ENCODE measurements around the gene LRIT2. TPM values are rescaled to one million over a fixed set of nuclear protein-coding genes. Genes with fewer than 3 reads are reported as not detected.

Gene LRIT2
- total RNA-seq, 1 experiment from 2014 or later, result not detected

GRCh38 chr10:84238909-84239308 is 13.6 kb upstream of the LRIT2 start:
- Mint-ChIP-seq H3K36me3 (no peaks in the 10 kb centered on the region), H3K9me3 (no peaks in the 10 kb centered on the region), H3K4me1 (0 out of 2 replicates have a peak, but pooled peaks cover 4% of the 10 kb centered on the region), H3K27me3 (ENCODE audit: low read depth) (peaks cover 27% of the 10 kb centered on the region), H3K27ac (no peak overlapping the region), H3K4me3 (no peak overlapping the region)
- ATAC-seq, result no peak
- ChIA-PET POLR2A (no interaction called here), CTCF (interaction anchor here (0.8 to 2.7 kb wide), 5 partner anchors 9 to 310 kb away, joined by 3 to 14 read pairs (median 5); no protein-coding TSS in a partner anchor)
- no peak for DNase-seq (ENCODE audit: low spot score)
- TF ChIP-seq ATF1 (CRISPR knock-in tag; IDR thresholded peaks at IDR 0.05) (no peak), ZNF232 (CRISPR knock-in tag; IDR thresholded peaks at IDR 0.05) (no peak), IRF2 (CRISPR knock-in tag; IDR thresholded peaks at IDR 0.05; ENCODE audit: borderline replicate concordance, low read depth) (no peak), TEAD1 (CRISPR knock-in tag; IDR thresholded peaks at IDR 0.05) (no peak), ZNF219 (CRISPR knock-in tag; IDR thresholded peaks at IDR 0.05; ENCODE audit: borderline replicate concordance) (no peak), ZNF263 (CRISPR knock-in tag; IDR thresholded peaks at IDR 0.05; ENCODE audit: low read depth) (no peak), HMGA2 (CRISPR knock-in tag; IDR thresholded peaks at IDR 0.05) (no peak), FOXP1 (CRISPR knock-in tag; IDR thresholded peaks at IDR 0.05; ENCODE audit: borderline replicate concordance) (no peak), SMAD4 (CRISPR knock-in tag; IDR thresholded peaks at IDR 0.05) (no peak), ESRRA (CRISPR knock-in tag; IDR thresholded peaks at IDR 0.05; ENCODE audit: borderline replicate concordance) (no peak), FOXJ3 (CRISPR knock-in tag; IDR thresholded peaks at IDR 0.05; ENCODE audit: borderline replicate concordance) (no peak), MAX (CRISPR knock-in tag; IDR thresholded peaks at IDR 0.05) (no peak), HMGXB4 (CRISPR knock-in tag; IDR thresholded peaks at IDR 0.05) (no peak), OVOL2 (CRISPR knock-in tag; IDR thresholded peaks at IDR 0.05; ENCODE audit: borderline replicate concordance) (no peak), NR2C2 (CRISPR knock-in tag; IDR thresholded peaks at IDR 0.05) (no peak), USF1 (CRISPR knock-in tag; IDR thresholded peaks at IDR 0.05) (no peak), SP1 (CRISPR knock-in tag; conservative IDR thresholded peaks at IDR 0.05) (no peak)
- TF ChIP-seq, protein P1, sequence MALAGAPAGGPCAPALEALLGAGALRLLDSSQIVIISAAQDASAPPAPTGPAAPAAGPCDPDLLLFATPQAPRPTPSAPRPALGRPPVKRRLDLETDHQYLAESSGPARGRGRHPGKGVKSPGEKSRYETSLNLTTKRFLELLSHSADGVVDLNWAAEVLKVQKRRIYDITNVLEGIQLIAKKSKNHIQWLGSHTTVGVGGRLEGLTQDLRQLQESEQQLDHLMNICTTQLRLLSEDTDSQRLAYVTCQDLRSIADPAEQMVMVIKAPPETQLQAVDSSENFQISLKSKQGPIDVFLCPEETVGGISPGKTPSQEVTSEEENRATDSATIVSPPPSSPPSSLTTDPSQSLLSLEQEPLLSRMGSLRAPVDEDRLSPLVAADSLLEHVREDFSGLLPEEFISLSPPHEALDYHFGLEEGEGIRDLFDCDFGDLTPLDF (CRISPR knock-in tag; IDR thresholded peaks at IDR 0.05), result no peak
- TF ChIP-seq, protein P2, sequence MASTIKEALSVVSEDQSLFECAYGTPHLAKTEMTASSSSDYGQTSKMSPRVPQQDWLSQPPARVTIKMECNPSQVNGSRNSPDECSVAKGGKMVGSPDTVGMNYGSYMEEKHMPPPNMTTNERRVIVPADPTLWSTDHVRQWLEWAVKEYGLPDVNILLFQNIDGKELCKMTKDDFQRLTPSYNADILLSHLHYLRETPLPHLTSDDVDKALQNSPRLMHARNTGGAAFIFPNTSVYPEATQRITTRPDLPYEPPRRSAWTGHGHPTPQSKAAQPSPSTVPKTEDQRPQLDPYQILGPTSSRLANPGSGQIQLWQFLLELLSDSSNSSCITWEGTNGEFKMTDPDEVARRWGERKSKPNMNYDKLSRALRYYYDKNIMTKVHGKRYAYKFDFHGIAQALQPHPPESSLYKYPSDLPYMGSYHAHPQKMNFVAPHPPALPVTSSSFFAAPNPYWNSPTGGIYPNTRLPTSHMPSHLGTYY (CRISPR knock-in tag; IDR thresholded peaks at IDR 0.05), result no peak
- TF ChIP-seq, protein P3, sequence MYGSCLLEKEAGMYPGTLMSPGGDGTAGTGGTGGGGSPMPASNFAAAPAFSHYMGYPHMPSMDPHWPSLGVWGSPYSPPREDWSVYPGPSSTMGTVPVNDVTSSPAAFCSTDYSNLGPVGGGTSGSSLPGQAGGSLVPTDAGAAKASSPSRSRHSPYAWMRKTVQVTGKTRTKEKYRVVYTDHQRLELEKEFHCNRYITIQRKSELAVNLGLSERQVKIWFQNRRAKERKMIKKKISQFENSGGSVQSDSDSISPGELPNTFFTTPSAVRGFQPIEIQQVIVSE (CRISPR knock-in tag; IDR thresholded peaks at IDR 0.05; ENCODE audit: borderline replicate concordance), result no peak
